Uterus (tissue), 2 donors: ENCODE data around the gene VEPH1.

Source experiments
- CTCF ChIP-seq, 4 experiments: fragments of 200-600 bp in 2 of 4; fragments of 450-650 bp in 2 of 4; sonication (generic) in 2 of 4; IDR thresholded peaks; one replicate each; pipeline ENCODE4 v1.5.1; 2016 to 2019; ENCODE audit warnings: antibody characterized with exemption in 4 of 4, mild to moderate bottlenecking in 2 of 4, moderate library complexity in 1 of 4
- POLR2A ChIP-seq, 2 donors: fragments of 450-650 bp; IDR thresholded peaks; one replicate each; pipeline ENCODE4 v1.6.1; 2016; ENCODE audit warnings: antibody characterized with exemption in 2 of 2, mild to moderate bottlenecking in 1 of 2, moderate library complexity in 1 of 2

- TF ChIP-seq CTCF (IDR thresholded peaks at IDR 0.05) = no peak
- no peak for TF ChIP-seq POLR2A (IDR thresholded peaks at IDR 0.05)
These were observed 1.4 kb downstream of the VEPH1 start for GRCh38 chr3:157501863-157502262.
